NCI-H1092 treated with DMSO at 0.1 percent for 48 hours (cell line): ENCODE measurements around the gene NPHS1.
A peak's percentile ranks its signal among the peaks of the same experiment; 100 is the strongest.
"Not testable (repeated sequence)": the region's sequence is repeated elsewhere in the genome, so short reads cannot be mapped to it uniquely, and the experiment has no call there.

Source experiments
- DNase-seq: peaks from one replicate; lab custom pipeline; 2025; lab: John Stamatoyannopoulos, UW

NPHS1 gene

DNA sequence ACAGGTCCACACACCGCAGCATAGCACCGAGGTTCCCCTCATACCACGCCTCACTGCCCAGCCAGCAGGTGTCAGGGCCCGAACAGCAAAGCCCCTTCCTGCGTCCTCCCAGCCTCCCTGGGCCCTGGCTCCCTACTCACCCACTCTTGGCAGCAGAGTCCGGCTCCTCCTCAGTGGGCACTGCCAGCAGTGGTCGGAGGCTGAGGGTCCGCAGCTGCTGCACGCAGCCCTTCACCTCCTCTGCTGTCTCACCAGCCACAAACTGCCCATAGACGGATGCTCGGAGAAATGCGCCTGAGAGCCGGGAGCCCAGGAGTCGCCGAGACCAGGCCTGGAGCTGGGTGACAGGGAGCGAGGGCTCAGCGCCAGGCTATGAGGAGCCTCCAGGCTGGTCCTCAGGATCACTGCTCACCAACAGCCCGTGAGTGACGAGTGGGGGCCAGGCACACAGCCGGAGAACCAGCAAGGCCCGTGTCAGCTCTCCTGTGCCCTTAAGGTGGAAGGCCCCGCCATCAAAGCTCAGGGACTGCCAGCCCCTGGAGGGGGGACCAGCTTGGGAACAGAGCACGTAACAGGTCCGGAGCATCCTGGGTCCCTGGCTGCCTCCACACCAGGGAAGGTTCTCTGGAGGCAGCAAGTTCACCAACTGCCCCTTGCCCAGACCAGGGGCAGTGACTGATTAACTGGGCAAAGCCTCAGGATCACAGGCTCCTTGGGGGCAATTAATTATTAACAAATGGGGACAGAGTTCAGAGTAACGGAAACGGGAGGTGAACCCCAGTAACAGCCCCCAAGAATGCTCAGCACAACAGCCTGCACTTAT, 39.9 kb downstream of the NPHS1 start, which contains the start of gene PRODH2:
Gene PRODH2, minus strand, starts transcription at position 626 of the 823 bp plus-strand sequence. Its CDS starts 40 bp downstream, at position 586.
- DNase-seq: no peak

- DNase-seq: no peak
Measured at GRCh38 chr19:35811317-35812219, 40.7 kb downstream of the NPHS1 start.

- DNase-seq: no peak
Measured at GRCh38 chr19:35807633-35808032, 44.7 kb downstream of the NPHS1 start.

- DNase-seq: no peak
Measured at GRCh38 chr19:35806597-35806996, 45.7 kb downstream of the NPHS1 start.

- DNase-seq: peak; percentile 72
Measured at GRCh38 chr19:35805526-35806102, 46.7 kb downstream of the NPHS1 start.

DNA sequence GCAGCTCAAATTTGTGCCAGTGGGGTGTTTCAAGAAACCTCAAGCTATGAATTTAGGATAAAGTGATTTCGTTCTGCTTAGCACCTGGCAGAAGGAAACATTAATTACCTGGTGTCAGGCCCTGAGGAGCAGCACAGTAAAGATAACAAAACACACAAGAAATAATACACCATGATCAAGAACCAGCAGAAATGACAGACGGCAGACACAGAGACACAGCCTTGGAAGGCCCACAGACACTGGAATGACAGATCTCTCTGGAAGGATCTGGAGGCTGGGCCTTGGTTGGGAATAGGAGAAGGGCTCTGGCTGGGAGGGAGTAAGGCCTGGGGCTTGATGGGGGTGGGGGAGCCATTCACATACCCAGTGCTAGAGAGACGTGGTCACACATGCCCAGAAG, 50.5 kb downstream of the NPHS1 start:
- no peak for DNase-seq

DNA sequence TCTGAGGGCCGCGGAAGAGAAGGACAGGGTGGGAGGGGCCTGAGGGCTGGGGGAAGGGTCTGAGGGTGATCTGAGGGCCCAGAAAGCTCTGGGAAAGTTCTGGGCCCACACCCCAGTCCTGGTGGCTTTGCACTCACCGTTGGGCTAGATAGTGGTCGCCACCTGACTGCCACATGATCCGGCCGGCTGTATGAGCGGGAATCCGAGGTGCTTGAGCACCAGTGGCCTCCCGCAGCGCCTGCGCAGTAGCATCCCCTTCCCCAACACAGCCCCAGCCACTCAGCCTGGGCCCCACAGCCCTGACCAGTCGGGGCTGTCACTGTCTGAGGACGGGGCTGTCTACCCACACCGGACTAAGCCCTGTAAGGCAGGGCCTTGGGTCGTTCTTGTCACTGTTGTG, 54.6 kb downstream of the NPHS1 start:
- no peak for DNase-seq

GRCh38 chr19:35796645-35797542, 55.4 kb downstream of the NPHS1 start:
- no peak for DNase-seq

- DNase-seq: not testable (repeated sequence)
Measured at GRCh38 chr19:35795564-35795963, 56.7 kb downstream of the NPHS1 start.

GRCh38 chr19:35793381-35794165, 58.7 kb downstream of the NPHS1 start:
- DNase-seq: no peak

- DNase-seq: no peak
Measured at GRCh38 chr19:35792888-35793287, 59.4 kb downstream of the NPHS1 start.

DNA sequence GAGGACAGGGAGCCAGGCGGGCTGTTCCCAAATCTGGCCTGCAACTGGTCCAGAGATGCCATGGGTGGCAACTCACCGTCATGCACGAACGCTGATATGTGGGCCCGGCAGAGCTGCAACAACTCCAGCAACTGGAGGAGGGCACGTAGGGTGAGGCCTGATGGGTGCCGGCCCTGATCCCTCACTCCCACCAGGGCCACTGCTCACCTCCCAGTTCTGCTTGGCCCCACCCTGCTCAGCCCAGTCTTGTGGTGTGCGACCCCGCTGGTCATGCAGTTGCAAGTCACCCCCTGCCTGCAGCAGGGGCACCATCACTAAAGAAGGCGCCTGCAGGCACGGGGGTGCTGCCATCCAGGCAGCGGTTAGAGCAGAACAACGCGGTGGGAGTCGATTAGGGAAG, 60.0 kb downstream of the NPHS1 start:
- DNase-seq: no peak

GRCh38 chr19:35791814-35792279, 60.5 kb downstream of the NPHS1 start:
- DNase-seq: no peak

DNA sequence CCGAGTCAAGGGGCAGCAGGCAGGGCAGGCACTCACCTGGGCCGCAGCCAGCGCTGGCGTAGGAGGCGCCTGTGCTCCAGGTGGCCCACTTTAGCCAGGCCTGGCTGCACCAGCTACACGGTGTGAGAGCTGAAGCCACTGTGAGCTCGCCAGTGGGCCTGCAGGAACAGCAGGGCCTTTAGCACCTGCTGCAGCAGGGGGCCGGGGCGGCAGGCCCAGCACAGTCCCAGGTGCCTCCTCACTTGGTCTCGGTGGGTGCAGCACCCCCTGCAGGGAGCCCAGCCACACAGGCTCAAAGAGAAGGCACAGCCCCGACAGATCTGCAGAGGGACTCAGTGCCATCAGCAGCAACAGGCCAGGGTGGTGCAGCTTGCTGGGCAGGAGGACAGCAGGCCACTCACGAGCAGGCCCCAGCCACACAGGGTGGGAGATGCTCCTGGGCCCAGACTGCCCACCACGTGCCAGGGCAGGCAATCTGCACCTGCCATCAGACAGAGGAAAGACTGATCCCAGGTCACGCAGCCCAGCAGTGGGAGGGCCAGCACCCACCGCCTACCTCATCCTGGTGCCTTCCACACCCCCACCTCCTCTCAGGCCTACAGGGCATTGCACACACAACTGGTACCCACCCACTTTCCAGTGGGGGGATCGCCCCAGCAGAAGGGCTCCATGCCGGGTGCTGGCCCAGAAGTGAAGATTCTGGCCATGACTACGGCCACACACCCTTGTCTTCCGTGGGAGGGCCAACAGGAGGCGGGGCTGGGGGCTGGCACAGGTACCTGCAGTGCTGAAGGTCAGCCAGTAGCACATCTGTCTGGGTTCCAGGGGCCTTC, 61.1 kb downstream of the NPHS1 start:
- peak; percentile 6 for DNase-seq

GRCh38 chr19:35789978-35790944, 62.0 kb downstream of the NPHS1 start:
- no peak for DNase-seq

GRCh38 chr19:35789195-35789977, 62.9 kb downstream of the NPHS1 start:
- DNase-seq: no peak

DNA sequence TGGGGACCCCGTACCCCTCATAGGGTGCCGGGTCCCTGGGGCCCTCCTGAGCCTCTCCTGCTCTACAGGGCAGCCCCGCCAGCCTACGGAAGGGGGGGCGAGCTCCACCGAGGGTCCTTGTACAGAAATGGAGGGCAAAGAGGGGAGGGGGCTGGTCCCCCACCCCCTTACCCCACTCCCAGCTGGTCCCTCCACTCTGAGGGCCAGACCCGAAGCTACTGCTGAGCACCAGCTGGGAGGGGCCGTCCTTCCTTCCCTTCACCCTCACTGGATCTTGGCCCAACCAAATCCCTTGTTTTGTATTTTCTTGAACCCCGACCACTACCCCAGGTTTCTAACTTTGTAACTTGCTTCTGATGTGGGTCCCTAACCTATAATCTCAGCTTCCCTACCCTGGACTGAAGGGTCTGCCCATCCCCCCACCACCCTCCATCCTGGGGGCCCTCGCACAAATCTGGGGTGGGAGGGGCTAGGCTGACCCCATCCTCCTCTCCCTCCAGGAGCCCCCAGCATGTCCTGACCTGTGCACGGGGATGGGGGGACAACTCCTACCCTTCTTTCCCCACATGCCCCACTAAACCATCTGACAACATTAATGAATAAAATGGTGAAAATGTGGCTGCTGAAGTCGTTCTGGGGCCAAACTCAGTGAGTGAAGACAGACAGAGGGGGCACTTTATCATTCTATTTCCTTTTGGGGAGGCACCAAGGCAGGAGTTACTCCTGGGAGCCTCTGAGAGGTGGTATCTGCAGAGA, 63.9 kb downstream of the NPHS1 start:
- DNase-seq: no peak
